Cardiac muscle cell (in vitro differentiated cells and primary cell): ENCODE results near the gene STX8. TPM values are rescaled to one million over a fixed set of nuclear protein-coding genes. Genes with fewer than 3 reads are reported as not detected.
"Not testable (repeated sequence)": the region's sequence is repeated elsewhere in the genome, so short reads cannot be mapped to it uniquely, and the experiment has no call there.

ENCODE experiments used
- DNase-seq, 2 donors: peaks; one replicate each; pipeline versions ENCODE4 v3.0.0 to v3.0.0-alpha.2; 2010 to 2017; ENCODE audit warnings: low read depth in 1 of 2, low spot score in 1 of 2
- H3K27ac ChIP-seq: fragments of 200-600 bp; sonication (generic); 2 replicates; pipeline ENCODE4 v1.5.1; 2016
- H3K27me3 ChIP-seq: fragments of 200-600 bp; sonication (generic); 2 replicates; pipeline ENCODE4 v1.6.0; 2016; ENCODE audit warnings: control low read depth
- H3K36me3 ChIP-seq: fragments of 200-600 bp; sonication (generic); 2 replicates; pipeline ENCODE4 v1.5.1; 2016; ENCODE audit warnings: control low read depth
- H3K4me1 ChIP-seq: fragments of 200-600 bp; sonication (generic); 2 replicates; pipeline ENCODE4 v1.8.1; 2017; ENCODE audit warnings: low read depth, mild to moderate bottlenecking, mixed run types
- H3K4me3 ChIP-seq: fragments of 200-600 bp; sonication (generic); 2 replicates; pipeline ENCODE4 v1.5.1; 2016; ENCODE audit warnings: mild to moderate bottlenecking
- H3K9me3 ChIP-seq: fragments of 200-600 bp; sonication (generic); 2 replicates; pipeline ENCODE4 v1.5.1; 2017; ENCODE audit warnings: low read depth, mild to moderate bottlenecking, control low read depth
- CTCF ChIP-seq: IDR thresholded peaks from 2 replicates; pipeline ENCODE4 v1.5.1; 2012; ENCODE audit warnings: low read depth, mild to moderate bottlenecking, low read length
- polyA plus RNA-seq: library from polyadenylated mRNA; unstranded; fragments of >200 nt; fragmentation: Nextera tagmentation; extraction: Ambion mirVana; gene quantifications from 2 replicates; pipeline ENCODE4 v1.2.1, GENCODE V29; 2016
- total RNA-seq: library from RNA; depleted of rRNA; stranded (reverse); fragments of >200 nt; gene quantifications from 2 replicates; pipeline ENCODE4 v1.2.3, GENCODE V29; 2016

STX8 gene
- total RNA-seq (46.9 and 57.0 TPM in 2 replicates), polyA plus RNA-seq (95.2 and 95.3 TPM in 2 replicates)

- no peaks in the 10 kb centered on the region for H3K27me3 ChIP-seq
- H3K4me1 ChIP-seq, result no peaks in the 10 kb centered on the region
- TF ChIP-seq CTCF, result peak; percentile 5
- H3K27ac ChIP-seq, result peak within 1 kb of the TSS; percentile 41
- DNase-seq, result peak; percentile 94 to 95
- H3K9me3 ChIP-seq, result no peaks in the 10 kb centered on the region
- peak within 1 kb of the TSS; percentile 92 for H3K4me3 ChIP-seq
- no peaks in the 10 kb centered on the region for H3K36me3 ChIP-seq
Measured at GRCh38 chr17:9575381-9576101, at the start of gene STX8. TSS of gene STX8 (minus strand) at chr17:9575820. CDS start at chr17:9575808, 12 bp downstream.

- H3K9me3 ChIP-seq, result no peaks in the 10 kb centered on the region
- no peaks in the 10 kb centered on the region for H3K36me3 ChIP-seq
- no peak overlapping the region for H3K27ac ChIP-seq
- TF ChIP-seq CTCF, result no peak
- no peaks in the 10 kb centered on the region for H3K4me1 ChIP-seq
- DNase-seq, result no peak
- no peak overlapping the region for H3K4me3 ChIP-seq
- no peaks in the 10 kb centered on the region for H3K27me3 ChIP-seq
Measured at GRCh38 chr17:9622961-9623360, 47.3 kb upstream of the STX8 start.

GRCh38 chr17:9615486-9615885 is 39.9 kb upstream of the STX8 start:
- Histone ChIP-seq H3K36me3 (no peaks in the 10 kb centered on the region), H3K4me1 (no peaks in the 10 kb centered on the region), H3K27me3 (no peaks in the 10 kb centered on the region), H3K9me3 (no peaks in the 10 kb centered on the region), H3K27ac (no peak overlapping the region), H3K4me3 (no peak overlapping the region)
- DNase-seq, result peak in 1 of 2 donors; percentile 13
- no peak for TF ChIP-seq CTCF

- H3K9me3 ChIP-seq, result no peaks in the 10 kb centered on the region
- H3K27ac ChIP-seq, result no peak overlapping the region
- H3K4me3 ChIP-seq, result no peak overlapping the region
- H3K27me3 ChIP-seq, result no peaks in the 10 kb centered on the region
- no peak for DNase-seq
- H3K36me3 ChIP-seq, result no peaks in the 10 kb centered on the region
- no peak for TF ChIP-seq CTCF
- H3K4me1 ChIP-seq, result no peaks in the 10 kb centered on the region
Measured at GRCh38 chr17:9612006-9612405, 36.4 kb upstream of the STX8 start.

- Histone ChIP-seq H3K9me3 (no peaks in the 10 kb centered on the region), H3K4me3 (no peak overlapping the region), H3K27me3 (no peaks in the 10 kb centered on the region), H3K4me1 (no peaks in the 10 kb centered on the region), H3K36me3 (no peaks in the 10 kb centered on the region), H3K27ac (no peak overlapping the region)
- no peak for DNase-seq
- TF ChIP-seq CTCF, result no peak
Measured at GRCh38 chr17:9611557-9611956, 35.9 kb upstream of the STX8 start.

GRCh38 chr17:9607058-9607457 is 31.4 kb upstream of the STX8 start:
- H3K9me3 ChIP-seq, H3K4me3 ChIP-seq, H3K27me3 ChIP-seq, H3K36me3 ChIP-seq, H3K4me1 ChIP-seq, H3K27ac ChIP-seq, DNase-seq: not testable (repeated sequence)
